HepG2 (cell line): ENCODE data around the gene GMFB. TPM values are rescaled to one million over a fixed set of nuclear protein-coding genes. Genes with fewer than 3 reads are reported as not detected.

Experiments used
- ATAC-seq: fragments of 200-7000 bp; cut with Tn5 transposase; 3 replicates; pipeline ENCODE4 v1.9.1; 2020; ENCODE audit warnings: mild to moderate bottlenecking, moderate library complexity
- BruUV-seq: library from RNA; stranded (reverse); fragments of 400-500 nt; replicated peaks from 2 replicates; lab custom pipeline; 2021; lab: Mats Ljungman, UMichigan
- CTCF ChIA-PET: fragments of 300-600 bp; formaldehyde crosslinking; extraction: SDS; loops from one replicate; lab custom pipeline; 2021; ENCODE audit warnings: low total read pairs, inconsistent platforms, low intra/inter-chr PET ratio; lab: Yijun Ruan, JAX
- POLR2A ChIA-PET: fragments of 350-600 bp; sonication (Branson Sonifier 250); formaldehyde crosslinking; loops from one replicate; lab custom pipeline; 2020; ENCODE audit warnings: antibody characterized with exemption, inconsistent platforms; lab: Yijun Ruan, JAX
- DNase-seq: peaks from one replicate; pipeline ENCODE4 v3.0.0-alpha.2; 2015; ENCODE audit warnings: low spot score
- FAIRE-seq: peaks from 3 replicates; lab custom pipeline; 2011; peaks lifted over from hg19 to GRCh38; lab: Jason Lieb, UNC
- H2AFZ ChIP-seq: one replicate; pipeline ENCODE4 v1.6.1; 2011; ENCODE audit warnings: low read length, inconsistent platforms
- H3K27ac ChIP-seq: fragments of 300-600 bp; 3 replicates; pipeline ENCODE4 v1.8.0; 2011; ENCODE audit warnings: mixed run types, mild to moderate bottlenecking, mixed read lengths, low read length, inconsistent platforms; ENCODE audit not compliant: insufficient read depth; ENCODE audit errors: extremely low read length
- H3K27me3 ChIP-seq, 2 experiments: fragments of 200-600 bp in 1 of 2; 2 replicates in 1 of 2; 3 replicates in 1 of 2; pipeline versions ENCODE4 v1.6.0 to v1.8.0; 2011; ENCODE audit warnings: low read length in 2 of 2, mild to moderate bottlenecking in 2 of 2, moderate library complexity in 2 of 2, inconsistent platforms in 1 of 2; ENCODE audit not compliant: insufficient read depth in 2 of 2, control insufficient read depth in 1 of 2
- H3K36me3 ChIP-seq, 2 experiments: fragments of 200-600 bp in 1 of 2; replicated peaks in 1 of 2; 2 replicates in 1 of 2; 3 replicates in 1 of 2; pipeline versions ENCODE4 v1.5.1 to v1.8.0; 2011; ENCODE audit warnings: low read length in 2 of 2, inconsistent platforms in 1 of 2; ENCODE audit not compliant: insufficient read depth in 2 of 2, control insufficient read depth in 1 of 2
- H3K4me1 ChIP-seq: 2 replicates; pipeline ENCODE4 v1.5.1; 2012; ENCODE audit warnings: low read length, inconsistent platforms; ENCODE audit not compliant: insufficient read depth
- H3K4me2 ChIP-seq: 2 replicates; pipeline ENCODE4 v1.6.0; 2011; ENCODE audit warnings: low read depth, low read length, inconsistent platforms
- H3K4me3 ChIP-seq, 3 experiments: fragments of 200-600 bp in 1 of 3; sonication (generic), shearing (Covaris generic) in 1 of 3; replicated peaks in 1 of 3; 2 replicates each; pipeline ENCODE4 v1.5.1; 2011 to 2016; ENCODE audit warnings: low read length in 3 of 3, inconsistent platforms in 2 of 3, low read depth in 2 of 3, mild to moderate bottlenecking in 2 of 3, control low read depth in 1 of 3, mixed read lengths in 1 of 3; ENCODE audit not compliant: insufficient read depth in 1 of 3
- H3K79me2 ChIP-seq: one replicate; pipeline ENCODE4 v1.6.1; 2011; ENCODE audit warnings: low read length, inconsistent platforms; ENCODE audit not compliant: insufficient read depth
- H3K9ac ChIP-seq: 2 replicates; pipeline ENCODE4 v1.6.0; 2011; ENCODE audit warnings: mild to moderate bottlenecking, low read depth, low read length, inconsistent platforms; ENCODE audit not compliant: insufficient read depth
- H3K9me3 ChIP-seq: 2 replicates; pipeline ENCODE4 v1.5.1; 2012; ENCODE audit warnings: mild to moderate bottlenecking, low read length
- H4K20me1 ChIP-seq: 2 replicates; pipeline ENCODE4 v1.6.0; 2011; ENCODE audit warnings: inconsistent platforms, mild to moderate bottlenecking, low read length, moderate library complexity; ENCODE audit not compliant: insufficient read depth
- BHLHE40 ChIP-seq: IDR thresholded peaks from 2 replicates; pipeline ENCODE4 v1.6.1; 2011; ENCODE audit warnings: low read length, improper control_type of control experiment
- BRD4 ChIP-seq: sonication (generic); formaldehyde crosslinking; IDR thresholded peaks from 2 replicates; pipeline ENCODE4 v1.4.0; 2020; ENCODE audit warnings: missing genetic modification reagents
- CCAR2 ChIP-seq: fragments of 200-400 bp; formaldehyde crosslinking; optimal IDR thresholded peaks from 2 replicates; pipeline ENCODE3; 2018; ENCODE audit warnings: low read depth, mild to moderate bottlenecking, low read length, moderate library complexity
- SP4 ChIP-seq: sonication (generic); formaldehyde crosslinking; IDR thresholded peaks from 2 replicates; pipeline ENCODE4 v1.8.1; 2023; ENCODE audit warnings: mild to moderate bottlenecking, missing genetic modification reagents
- TBX2 ChIP-seq: sonication (generic); formaldehyde crosslinking; IDR thresholded peaks from 2 replicates; pipeline ENCODE4 v1.5.0; 2020; ENCODE audit warnings: missing genetic modification reagents, mild to moderate bottlenecking, borderline replicate concordance
- TCF7L2 ChIP-seq: IDR thresholded peaks from 2 replicates; pipeline ENCODE4 v1.6.1; 2011; ENCODE audit warnings: mild to moderate bottlenecking, low read depth, low read length, moderate library complexity
- ZFP90 ChIP-seq: sonication (generic); formaldehyde crosslinking; IDR thresholded peaks from 2 replicates; pipeline ENCODE4 v1.8.0; 2022; ENCODE audit warnings: missing genetic modification reagents, mild to moderate bottlenecking, inconsistent platforms, borderline replicate concordance
- ZNF251 ChIP-seq: sonication (generic); formaldehyde crosslinking; IDR thresholded peaks from 2 replicates; pipeline ENCODE4 v1.9.0; 2021; ENCODE audit warnings: mild to moderate bottlenecking, missing genetic modification reagents
- ZNF264 ChIP-seq: sonication (generic); formaldehyde crosslinking; IDR thresholded peaks from 2 replicates; pipeline ENCODE4 v1.4.0; 2020; ENCODE audit warnings: missing genetic modification reagents
- ZNF816 ChIP-seq: sonication (generic); formaldehyde crosslinking; IDR thresholded peaks from 2 replicates; pipeline ENCODE4 v1.8.0; 2022; ENCODE audit warnings: missing genetic modification reagents, mild to moderate bottlenecking, borderline replicate concordance
- WGBS: methylation state at CpG from one replicate; pipeline ENCODE4 v1.1.6; 2017; ENCODE audit warnings: low lambda C conversion rate; 5-methylcytosine and 5-hydroxymethylcytosine counted together
- in situ Hi-C: cut with HindIII; loops from 2 replicates; pipeline ENCODE4 v1.10.0; 2017; ENCODE audit warnings: low pct_unique_long_range_greater_than_20kb; ENCODE audit not compliant: extremely low pct_ligation_motif_present
- intact Hi-C: fragments of 100-400 bp; cut with micrococcal nuclease; formaldehyde crosslinking; loops from one replicate; pipeline ENCODE4 v1.10.0; 2022; ENCODE audit not compliant: unreplicated experiment
- polyA plus RNA-seq, 8 experiments: library from polyadenylated mRNA; depleted of rRNA in 3 of 8; stranded (reverse) in 7 of 8; unstranded in 1 of 8; fragments of >200 nt; fragmentation: Illumina TruSeq in 4 of 8; extraction: Trizol in 4 of 8; gene quantifications; 2 replicates each; pipeline versions ENCODE4 v1.2.1 to v1.2.3, GENCODE V29; 2011 to 2016; ENCODE audit warnings: low read depth in 4 of 8, missing spikeins in 1 of 8, mixed read lengths in 1 of 8; ENCODE audit not compliant: insufficient read depth in 1 of 8
- total RNA-seq, 5 experiments: library from RNA; depleted of rRNA; stranded (reverse); fragments of >200 nt; fragmentation: Illumina TruSeq; extraction: Trizol; gene quantifications; 2 replicates each; pipeline ENCODE4 v1.2.3, GENCODE V29; 2016; ENCODE audit warnings: low read depth in 1 of 5
- TF ChIP-seq, protein P1 (sequence below): IDR thresholded peaks from 2 replicates; pipeline ENCODE4 v1.6.1; 2016; ENCODE audit warnings: control low read depth
- TF ChIP-seq, protein P2 (sequence below): sonication (generic); formaldehyde crosslinking; IDR thresholded peaks from 2 replicates; pipeline ENCODE4 v1.4.0; 2020; ENCODE audit warnings: missing genetic modification reagents
- TF ChIP-seq, protein P3 (sequence below): sonication (generic); formaldehyde crosslinking; IDR thresholded peaks from 2 replicates; pipeline ENCODE4 v1.8.0; 2022; ENCODE audit warnings: mild to moderate bottlenecking, missing genetic modification reagents, moderate library complexity
- TF ChIP-seq, protein P4 (sequence below): sonication (generic); formaldehyde crosslinking; conservative IDR thresholded peaks from 2 replicates; pipeline ENCODE4 v1.4.0; 2020; ENCODE audit warnings: missing genetic modification reagents

The GMFB gene
- total and polyA plus RNA-seq, 2 of the 13 experiments (the other 11 are each of a cell fraction or from before 2014, with no cell fraction given): 17.3 to 68.2 TPM

DNA sequence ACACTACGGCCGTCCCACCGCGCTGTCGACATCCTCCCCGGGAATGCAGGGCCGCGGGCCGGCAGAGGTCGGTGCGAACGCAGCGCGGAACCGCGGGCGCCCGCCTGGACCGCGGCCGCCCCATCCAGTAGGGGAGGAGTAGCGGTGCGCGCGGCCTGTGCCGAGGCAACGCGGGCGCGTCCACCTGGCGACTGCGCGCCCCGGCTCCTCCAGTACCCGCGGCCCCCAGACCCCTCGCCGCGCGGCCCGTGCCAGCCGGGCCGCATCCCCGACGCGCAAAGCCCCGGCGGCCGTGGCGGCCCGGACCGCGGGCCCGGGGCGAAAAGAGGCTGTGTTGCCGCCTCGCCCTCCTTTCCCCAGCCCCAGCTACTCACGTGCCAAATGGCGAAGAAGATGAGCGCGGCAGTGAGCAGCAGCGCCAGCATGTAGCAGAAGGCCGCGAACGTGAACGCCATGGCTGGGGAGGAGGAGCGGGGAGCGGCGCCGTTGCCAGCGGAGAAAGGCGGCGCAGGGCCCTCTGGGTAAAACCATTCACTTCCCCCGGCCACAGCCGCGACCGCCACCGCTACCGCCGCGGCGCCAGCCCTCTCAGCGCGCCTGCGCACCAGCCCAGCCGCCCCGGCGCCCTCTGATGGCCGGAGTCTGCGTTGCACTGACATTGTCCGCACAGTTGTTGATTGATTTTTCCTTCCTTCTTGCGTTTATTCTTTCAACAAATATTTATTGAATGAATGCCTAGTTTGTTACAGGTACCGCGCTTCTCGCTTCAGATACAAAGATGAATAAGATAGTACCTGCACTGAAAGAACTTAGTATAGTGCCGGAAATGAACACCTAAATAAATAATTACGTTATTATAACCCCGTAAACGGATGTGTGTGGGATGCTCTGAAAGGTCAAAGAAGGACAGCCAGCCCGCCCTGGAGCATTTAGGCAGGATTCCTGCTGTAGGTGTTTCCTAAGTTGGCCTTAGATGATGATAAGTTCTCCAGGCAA is 47.6 kb downstream of the GMFB start, which contains the start of gene CNIH1:
Gene CNIH1, minus strand, starts transcription at position 502 of the 996 bp plus-strand sequence. Its CDS starts 47 bp downstream, at position 455.
- ATAC-seq (peak; percentile 97), FAIRE-seq (peak; percentile 28), DNase-seq (peak; percentile 84)
- POLR2A ChIA-PET: interaction anchor here (1.1 to 1.7 kb wide), 3 partner anchors 17 to 74 kb away, joined by 3 to 4 read pairs (median 3); no protein-coding TSS in a partner anchor
- Histone ChIP-seq H3K27ac (peak within 1 kb of the TSS; percentile 96), H3K79me2 (peaks cover 46% of the 10 kb centered on the region), H3K9ac (peak within 1 kb of the TSS; percentile 95), H3K9me3 (no peaks in the 10 kb centered on the region), H3K4me1 (peaks cover 53% of the 10 kb centered on the region), H4K20me1 (peaks cover 14% of the 10 kb centered on the region), H3K36me3 (0 out of 5 replicates have a peak, but pooled peaks cover 0 to 4% of the 10 kb centered on the region in 2 experiments), H3K4me2 (peak within 1 kb of the TSS; percentile 81), H3K4me3 (peak within 1 kb of the TSS; percentile 82 to 87 (median 86)), H3K27me3 (no peaks in the 10 kb centered on the region; a peak in 1 of 5 replicates), H2AFZ (peak within 1 kb of the TSS; percentile 42)
- in situ Hi-C loops (no loop called here), intact Hi-C loops (loop anchor here (1.0 to 5.0 kb wide), 3 partner anchors 44 to 75 kb away; partner anchors contain the start of genes CDKN3 and GMFB)
- CTCF ChIA-PET: no interaction called here
- no TSS peak for BruUV-seq
- 1% methylated on average over 23 of the region's 100 CpGs for WGBS
- TF ChIP-seq, protein P1, sequence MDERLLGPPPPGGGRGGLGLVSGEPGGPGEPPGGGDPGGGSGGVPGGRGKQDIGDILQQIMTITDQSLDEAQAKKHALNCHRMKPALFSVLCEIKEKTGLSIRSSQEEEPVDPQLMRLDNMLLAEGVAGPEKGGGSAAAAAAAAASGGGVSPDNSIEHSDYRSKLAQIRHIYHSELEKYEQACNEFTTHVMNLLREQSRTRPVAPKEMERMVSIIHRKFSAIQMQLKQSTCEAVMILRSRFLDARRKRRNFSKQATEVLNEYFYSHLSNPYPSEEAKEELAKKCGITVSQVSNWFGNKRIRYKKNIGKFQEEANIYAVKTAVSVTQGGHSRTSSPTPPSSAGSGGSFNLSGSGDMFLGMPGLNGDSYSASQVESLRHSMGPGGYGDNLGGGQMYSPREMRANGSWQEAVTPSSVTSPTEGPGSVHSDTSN (CRISPR knock-in tag): no peak
- no peak for TF ChIP-seq BRD4
- TF ChIP-seq ZNF816 (CRISPR knock-in tag): peak; percentile 68; the same call in 1 of the 2 replicates
- TF ChIP-seq ZFP90: no peak
- TF ChIP-seq TCF7L2: no peak
- TF ChIP-seq CCAR2: no peak
- TF ChIP-seq TBX2: peak; percentile 64
- TF ChIP-seq, protein P2, sequence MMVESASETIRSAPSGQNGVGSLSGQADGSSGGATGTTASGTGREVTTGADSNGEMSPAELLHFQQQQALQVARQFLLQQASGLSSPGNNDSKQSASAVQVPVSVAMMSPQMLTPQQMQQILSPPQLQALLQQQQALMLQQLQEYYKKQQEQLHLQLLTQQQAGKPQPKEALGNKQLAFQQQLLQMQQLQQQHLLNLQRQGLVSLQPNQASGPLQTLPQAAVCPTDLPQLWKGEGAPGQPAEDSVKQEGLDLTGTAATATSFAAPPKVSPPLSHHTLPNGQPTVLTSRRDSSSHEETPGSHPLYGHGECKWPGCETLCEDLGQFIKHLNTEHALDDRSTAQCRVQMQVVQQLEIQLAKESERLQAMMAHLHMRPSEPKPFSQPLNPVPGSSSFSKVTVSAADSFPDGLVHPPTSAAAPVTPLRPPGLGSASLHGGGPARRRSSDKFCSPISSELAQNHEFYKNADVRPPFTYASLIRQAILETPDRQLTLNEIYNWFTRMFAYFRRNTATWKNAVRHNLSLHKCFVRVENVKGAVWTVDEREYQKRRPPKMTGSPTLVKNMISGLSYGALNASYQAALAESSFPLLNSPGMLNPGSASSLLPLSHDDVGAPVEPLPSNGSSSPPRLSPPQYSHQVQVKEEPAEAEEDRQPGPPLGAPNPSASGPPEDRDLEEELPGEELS (CRISPR knock-in tag): peak; percentile 61; the same call in 1 of the 2 replicates
- TF ChIP-seq, protein P3, sequence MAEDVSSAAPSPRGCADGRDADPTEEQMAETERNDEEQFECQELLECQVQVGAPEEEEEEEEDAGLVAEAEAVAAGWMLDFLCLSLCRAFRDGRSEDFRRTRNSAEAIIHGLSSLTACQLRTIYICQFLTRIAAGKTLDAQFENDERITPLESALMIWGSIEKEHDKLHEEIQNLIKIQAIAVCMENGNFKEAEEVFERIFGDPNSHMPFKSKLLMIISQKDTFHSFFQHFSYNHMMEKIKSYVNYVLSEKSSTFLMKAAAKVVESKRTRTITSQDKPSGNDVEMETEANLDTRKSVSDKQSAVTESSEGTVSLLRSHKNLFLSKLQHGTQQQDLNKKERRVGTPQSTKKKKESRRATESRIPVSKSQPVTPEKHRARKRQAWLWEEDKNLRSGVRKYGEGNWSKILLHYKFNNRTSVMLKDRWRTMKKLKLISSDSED (CRISPR knock-in tag): 0 out of 2 replicates have a peak, but pooled peaks have one; percentile 80
- peak; percentile 71; the same call in 1 of the 2 replicates for TF ChIP-seq SP4
- peak; percentile 79 for TF ChIP-seq BHLHE40
- TF ChIP-seq, protein P4, sequence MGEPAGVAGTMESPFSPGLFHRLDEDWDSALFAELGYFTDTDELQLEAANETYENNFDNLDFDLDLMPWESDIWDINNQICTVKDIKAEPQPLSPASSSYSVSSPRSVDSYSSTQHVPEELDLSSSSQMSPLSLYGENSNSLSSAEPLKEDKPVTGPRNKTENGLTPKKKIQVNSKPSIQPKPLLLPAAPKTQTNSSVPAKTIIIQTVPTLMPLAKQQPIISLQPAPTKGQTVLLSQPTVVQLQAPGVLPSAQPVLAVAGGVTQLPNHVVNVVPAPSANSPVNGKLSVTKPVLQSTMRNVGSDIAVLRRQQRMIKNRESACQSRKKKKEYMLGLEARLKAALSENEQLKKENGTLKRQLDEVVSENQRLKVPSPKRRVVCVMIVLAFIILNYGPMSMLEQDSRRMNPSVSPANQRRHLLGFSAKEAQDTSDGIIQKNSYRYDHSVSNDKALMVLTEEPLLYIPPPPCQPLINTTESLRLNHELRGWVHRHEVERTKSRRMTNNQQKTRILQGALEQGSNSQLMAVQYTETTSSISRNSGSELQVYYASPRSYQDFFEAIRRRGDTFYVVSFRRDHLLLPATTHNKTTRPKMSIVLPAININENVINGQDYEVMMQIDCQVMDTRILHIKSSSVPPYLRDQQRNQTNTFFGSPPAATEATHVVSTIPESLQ (CRISPR knock-in tag): no peak
- no peak for TF ChIP-seq ZNF251 (CRISPR knock-in tag)
- no peak for TF ChIP-seq ZNF264 (CRISPR knock-in tag)
